Fibroblast of lung (primary cell): ENCODE measurements around the gene MCCC1.

Experiments
- EZH2 ChIP-seq: IDR thresholded peaks from 2 replicates; pipeline ENCODE4 v1.5.1; 2012; ENCODE audit warnings: low read length, control low read depth, mild to moderate bottlenecking; ENCODE audit errors: missing control alignments
- TF ChIP-seq, protein P1 (sequence below), 2 donors: IDR thresholded peaks in 1 of 2; conservative IDR thresholded peaks in 1 of 2; 1 replicate in 1 of 2; 2 replicates in 1 of 2; pipeline ENCODE4 v1.5.1; 2011 to 2012; ENCODE audit warnings: low read length in 2 of 2, control low read depth in 1 of 2, inconsistent platforms in 1 of 2, low read depth in 1 of 2, mild to moderate bottlenecking in 1 of 2

DNA sequence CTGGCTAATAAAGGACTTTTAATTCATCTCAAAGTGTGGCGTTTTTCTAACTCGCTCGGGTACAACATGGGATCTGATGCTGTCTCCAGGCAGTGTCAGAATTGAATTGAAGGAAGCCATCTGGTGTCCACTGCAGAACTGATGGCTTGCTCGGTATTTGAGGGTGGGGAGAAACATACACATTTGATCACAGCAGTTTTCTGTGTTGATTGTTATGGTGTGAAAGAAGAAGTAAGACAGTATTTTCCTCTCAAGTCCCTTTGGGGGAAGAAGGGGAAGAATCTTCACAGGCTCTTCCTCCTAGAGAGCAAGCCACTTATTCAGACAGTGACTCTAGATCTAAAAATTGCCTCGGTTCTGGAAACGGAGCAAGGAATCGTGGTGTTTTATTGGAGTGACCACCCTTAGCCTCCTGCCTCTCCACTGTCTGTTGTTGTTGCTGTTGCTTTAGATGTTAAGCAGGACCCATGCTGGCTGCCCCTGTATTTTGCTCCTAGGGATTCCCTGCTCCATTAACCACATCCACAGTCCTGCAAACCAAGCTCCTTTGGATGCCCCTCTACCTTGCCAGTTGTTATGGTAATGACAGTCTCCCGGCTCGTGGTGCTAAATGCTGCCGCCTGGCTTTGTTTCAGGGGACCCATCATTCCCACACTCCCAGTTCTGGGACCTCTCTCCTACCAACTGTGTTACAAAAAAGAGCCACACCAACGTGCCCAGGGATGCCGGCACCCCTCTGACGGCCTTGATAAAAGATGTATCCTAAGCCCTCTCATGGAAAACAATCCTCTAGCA, 15.3 kb upstream of the MCCC1 start:
- TF ChIP-seq, protein P1, sequence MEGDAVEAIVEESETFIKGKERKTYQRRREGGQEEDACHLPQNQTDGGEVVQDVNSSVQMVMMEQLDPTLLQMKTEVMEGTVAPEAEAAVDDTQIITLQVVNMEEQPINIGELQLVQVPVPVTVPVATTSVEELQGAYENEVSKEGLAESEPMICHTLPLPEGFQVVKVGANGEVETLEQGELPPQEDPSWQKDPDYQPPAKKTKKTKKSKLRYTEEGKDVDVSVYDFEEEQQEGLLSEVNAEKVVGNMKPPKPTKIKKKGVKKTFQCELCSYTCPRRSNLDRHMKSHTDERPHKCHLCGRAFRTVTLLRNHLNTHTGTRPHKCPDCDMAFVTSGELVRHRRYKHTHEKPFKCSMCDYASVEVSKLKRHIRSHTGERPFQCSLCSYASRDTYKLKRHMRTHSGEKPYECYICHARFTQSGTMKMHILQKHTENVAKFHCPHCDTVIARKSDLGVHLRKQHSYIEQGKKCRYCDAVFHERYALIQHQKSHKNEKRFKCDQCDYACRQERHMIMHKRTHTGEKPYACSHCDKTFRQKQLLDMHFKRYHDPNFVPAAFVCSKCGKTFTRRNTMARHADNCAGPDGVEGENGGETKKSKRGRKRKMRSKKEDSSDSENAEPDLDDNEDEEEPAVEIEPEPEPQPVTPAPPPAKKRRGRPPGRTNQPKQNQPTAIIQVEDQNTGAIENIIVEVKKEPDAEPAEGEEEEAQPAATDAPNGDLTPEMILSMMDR (conservative IDR thresholded peaks at IDR 0.05 in 1 of 2, IDR thresholded peaks at IDR 0.05 in 1 of 2; ENCODE audit: low read depth in 1 of 2, low read length in 2 of 2) = no peak
- TF ChIP-seq EZH2 = no peak
